Suppressor macrophage treated with lipopolysaccharide for 4 hours (primary cell): ENCODE data around the gene ZNF136.
A peak's percentile ranks its signal among the peaks of the same experiment; 100 is the strongest.

Source experiments
- DNase-seq: peaks from one replicate; pipeline ENCODE4 v3.0.0-alpha.2; 2020

ZNF136 gene

GRCh38 chr19:12194827-12195731 lies 32.2 kb downstream of the ZNF136 start:
- DNase-seq: peak; percentile 1

GRCh38 chr19:12198136-12198535 lies 35.2 kb downstream of the ZNF136 start:
- no peak for DNase-seq

- DNase-seq: no peak
These were observed 37.0 kb downstream of the ZNF136 start for GRCh38 chr19:12199757-12200419.

GRCh38 chr19:12202250-12202649 lies 39.4 kb downstream of the ZNF136 start:
- DNase-seq: peak; percentile 7

GRCh38 chr19:12205296-12205695 lies 42.4 kb downstream of the ZNF136 start:
- no peak for DNase-seq

GRCh38 chr19:12208221-12208620 lies 45.3 kb downstream of the ZNF136 start:
- no peak for DNase-seq

- DNase-seq: no peak
These were observed 54.4 kb downstream of the ZNF136 start for GRCh38 chr19:12217332-12217731.

- DNase-seq: no peak
These were observed 60.2 kb downstream of the ZNF136 start for GRCh38 chr19:12222980-12223630.

- no peak for DNase-seq
These were observed 61.8 kb downstream of the ZNF136 start for GRCh38 chr19:12224676-12225075.

- DNase-seq: no peak
These were observed 67.1 kb downstream of the ZNF136 start for GRCh38 chr19:12229990-12230389.

GRCh38 chr19:12230751-12231733 lies 68.1 kb downstream of the ZNF136 start:
- DNase-seq: no peak

GRCh38 chr19:12232961-12233360 lies 70.1 kb downstream of the ZNF136 start:
- DNase-seq: no peak

GRCh38 chr19:12237143-12237839 lies 74.4 kb downstream of the ZNF136 start:
- no peak for DNase-seq
